IMR-90 (cell line): ENCODE data around the gene PAK5. TPM values are rescaled to one million over a fixed set of nuclear protein-coding genes. Genes with fewer than 3 reads are reported as not detected.
A peak's percentile ranks its signal among the peaks of the same experiment; 100 is the strongest.

Source experiments
- ATAC-seq: fragments of 200-7000 bp; cut with Tn5 transposase; 2 replicates; pipeline ENCODE4 v1.9.1; 2020; ENCODE audit warnings: low read depth, mild to moderate bottlenecking, moderate library complexity
- BruUV-seq: library from RNA; stranded (reverse); fragments of 400-500 nt; replicated peaks from 2 replicates; lab custom pipeline; 2021; lab: Mats Ljungman, UMichigan
- CTCF ChIA-PET: fragments of 300-600 bp; formaldehyde crosslinking; extraction: SDS; loops from one replicate; lab custom pipeline; 2021; ENCODE audit warnings: antibody characterized with exemption; lab: Yijun Ruan, JAX
- POLR2A ChIA-PET: fragments of 300-600 bp; sonication (Branson Sonifier 250); formaldehyde crosslinking; loops from one replicate; lab custom pipeline; 2022; ENCODE audit warnings: antibody characterized with exemption; ENCODE audit not compliant: unreplicated experiment; lab: Charles Lee
- DNase-seq: peaks from one replicate; pipeline ENCODE4 v3.0.0; 2013
- H2AFZ ChIP-seq: replicated peaks from 2 replicates; pipeline ENCODE3; 2013; ENCODE audit warnings: low read length, mild to moderate bottlenecking; ENCODE audit not compliant: poor library complexity
- H2AK5ac ChIP-seq: 2 replicates; pipeline ENCODE4 v1.6.1; 2013; ENCODE audit warnings: low read depth, low read length, inconsistent platforms
- H2AK9ac ChIP-seq: replicated peaks from 2 replicates; pipeline ENCODE3; 2013; ENCODE audit warnings: mild to moderate bottlenecking, low read depth, low read length, moderate library complexity; ENCODE audit not compliant: poor library complexity
- H2BK120ac ChIP-seq: 2 replicates; pipeline ENCODE4 v1.6.1; 2013; ENCODE audit warnings: low read depth, low read length, inconsistent platforms
- H2BK15ac ChIP-seq: 3 replicates; pipeline ENCODE4 v1.6.1; 2013; ENCODE audit warnings: low read depth, low read length, inconsistent platforms
- H2BK20ac ChIP-seq: 2 replicates; pipeline ENCODE4 v1.6.1; 2013; ENCODE audit warnings: low read depth, mild to moderate bottlenecking, inconsistent platforms, low read length, moderate library complexity
- H2BK5ac ChIP-seq: 2 replicates; pipeline ENCODE4 v1.6.1; 2013; ENCODE audit warnings: mild to moderate bottlenecking, low read depth, low read length, inconsistent platforms; ENCODE audit not compliant: poor library complexity, severe bottlenecking
- H3K14ac ChIP-seq: replicated peaks from 2 replicates; pipeline ENCODE4 v1.6.1; 2013; ENCODE audit warnings: low read depth, low read length, inconsistent platforms
- H3K18ac ChIP-seq: 2 replicates; pipeline ENCODE4 v1.6.1; 2013; ENCODE audit warnings: low read depth, low read length, control low read depth
- H3K23ac ChIP-seq: 2 replicates; pipeline ENCODE4 v1.6.1; 2013; ENCODE audit warnings: low read depth, low read length, inconsistent platforms
- H3K27ac ChIP-seq: 2 replicates; pipeline ENCODE4 v1.5.1; 2013; ENCODE audit warnings: mild to moderate bottlenecking, control low read depth, low read length; ENCODE audit not compliant: insufficient read depth
- H3K27me3 ChIP-seq: 2 replicates; pipeline ENCODE4 v1.6.1; 2013; ENCODE audit warnings: low read length; ENCODE audit not compliant: control insufficient read depth, insufficient read depth
- H3K36me3 ChIP-seq: 2 replicates; pipeline ENCODE4 v1.6.1; 2013; ENCODE audit warnings: low read length, mixed read lengths; ENCODE audit not compliant: control insufficient read depth, insufficient read depth
- H3K4ac ChIP-seq: 2 replicates; pipeline ENCODE4 v1.6.1; 2013; ENCODE audit warnings: low read depth, low read length, inconsistent platforms
- H3K4me1 ChIP-seq: 2 replicates; pipeline ENCODE4 v1.6.1; 2013; ENCODE audit warnings: low read length, mixed read lengths; ENCODE audit not compliant: control insufficient read depth, insufficient read depth
- H3K4me2 ChIP-seq: 2 replicates; pipeline ENCODE4 v1.6.1; 2013; ENCODE audit warnings: low read depth, mild to moderate bottlenecking, control low read depth, low read length, moderate library complexity
- H3K4me3 ChIP-seq: 2 replicates; pipeline ENCODE4 v1.5.1; 2013; ENCODE audit warnings: low read depth, mild to moderate bottlenecking, control low read depth, low read length, moderate library complexity; ENCODE audit not compliant: insufficient read depth
- H3K56ac ChIP-seq: 2 replicates; pipeline ENCODE4 v1.6.1; 2013; ENCODE audit warnings: low read length, inconsistent platforms; ENCODE audit not compliant: insufficient read depth; ENCODE audit errors: extremely low read depth
- H3K79me1 ChIP-seq, 2 experiments: 2 replicates each; pipeline ENCODE4 v1.6.1; 2013; ENCODE audit warnings: low read length in 2 of 2, inconsistent platforms in 1 of 2, low read depth in 1 of 2
- H3K9ac ChIP-seq: 2 replicates; pipeline ENCODE4 v1.6.1; 2013; ENCODE audit warnings: low read depth, low read length, control low read depth
- H3K9me1 ChIP-seq: 2 replicates; pipeline ENCODE4 v1.6.1; 2013; ENCODE audit warnings: low read length, inconsistent platforms; ENCODE audit not compliant: insufficient read depth
- H3K9me3 ChIP-seq: 2 replicates; pipeline ENCODE4 v1.6.1; 2013; ENCODE audit warnings: low read length; ENCODE audit not compliant: control insufficient read depth, insufficient read depth
- H4K20me1 ChIP-seq: 2 replicates; pipeline ENCODE4 v1.6.1; 2013; ENCODE audit warnings: low read length, inconsistent platforms; ENCODE audit not compliant: insufficient read depth
- H4K5ac ChIP-seq: 2 replicates; pipeline ENCODE4 v1.6.1; 2013; ENCODE audit warnings: mild to moderate bottlenecking, low read depth, low read length, control low read depth
- H4K8ac ChIP-seq, 2 experiments: 2 replicates each; pipeline ENCODE4 v1.6.1; 2013; ENCODE audit warnings: low read depth in 2 of 2, low read length in 2 of 2, control low read depth in 1 of 2, inconsistent platforms in 1 of 2
- H4K91ac ChIP-seq: 2 replicates; pipeline ENCODE4 v1.6.1; 2013; ENCODE audit warnings: low read depth, low read length, inconsistent platforms; ENCODE audit not compliant: insufficient read depth
- BHLHE40 ChIP-seq: fragments of 150-350 bp; IDR thresholded peaks from 2 replicates; pipeline ENCODE4 v1.6.1; 2016; ENCODE audit warnings: mild to moderate bottlenecking, low read depth, low read length
- MAFK ChIP-seq: IDR thresholded peaks from 2 replicates; pipeline ENCODE4 v1.6.1; 2012; ENCODE audit warnings: low read depth, low read length, improper control_type of control experiment
- WGBS, 2 experiments: methylation state at CpG; one replicate each; pipeline versions ENCODE4 v1.1.5 to v1.1.7; 2013; ENCODE audit warnings: missing lambda C conversion rate in 2 of 2; ENCODE audit not compliant: insufficient read length in 1 of 2; ENCODE audit errors: extremely low coverage in 2 of 2; 5-methylcytosine and 5-hydroxymethylcytosine counted together
- dilution Hi-C: fragments of 300-500 bp; cut with HindIII; formaldehyde crosslinking; loops from one replicate; pipeline ENCODE4 v1.14.3; 2018; ENCODE audit warnings: low sequenced_read_pairs; ENCODE audit not compliant: unreplicated experiment
- in situ Hi-C: fragments of 300-500 bp; cut with MboI; formaldehyde crosslinking; loops from 3 replicates; pipeline ENCODE4 v1.14.3; 2019; ENCODE audit warnings: low sequenced_read_pairs, inconsistent platforms, mixed read lengths
- intact Hi-C: fragments of 100-400 bp; cut with micrococcal nuclease; formaldehyde crosslinking; loops from 2 replicates; pipeline ENCODE4 v1.10.0; 2022
- polyA plus RNA-seq, 3 experiments: library from polyadenylated mRNA; depleted of rRNA; stranded (reverse); fragments of >200 nt; gene quantifications; 2 replicates each; pipeline ENCODE4 v1.2.3, GENCODE V29; 2012; ENCODE audit warnings: low replicate concordance in 1 of 3
- total RNA-seq: library from RNA; depleted of rRNA; stranded (reverse); fragments of >200 nt; gene quantifications from 2 replicates; pipeline ENCODE4 v1.2.3, GENCODE V29; 2012

The PAK5 gene
- total and polyA plus RNA-seq, 2 of the 4 experiments (the other 2 are of a cell fraction): not detected

- no peak overlapping the region for H2AK9ac ChIP-seq
- no peak overlapping the region for H4K91ac ChIP-seq
- no peak overlapping the region for H3K18ac ChIP-seq
- ChIA-PET CTCF (interaction anchor here (0.9 kb wide), 1 partner anchor 47 kb away, joined by 3 read pairs; no protein-coding TSS in a partner anchor), POLR2A (no interaction called here)
- no peaks in the 10 kb centered on the region for H3K4me1 ChIP-seq
- H3K79me1 ChIP-seq: no peaks in the 10 kb centered on the region
- intact Hi-C loops: no loop called here
- H3K4me2 ChIP-seq: no peak overlapping the region
- no peak overlapping the region for H4K5ac ChIP-seq
- no peak overlapping the region for H3K56ac ChIP-seq
- no peak for DNase-seq
- no peak overlapping the region for H3K9ac ChIP-seq
- no peak overlapping the region for H2BK20ac ChIP-seq
- H3K14ac ChIP-seq: no peak overlapping the region
- H3K9me1 ChIP-seq: no peaks in the 10 kb centered on the region
- no peak overlapping the region for H2BK5ac ChIP-seq
- no peak overlapping the region for H2BK15ac ChIP-seq
- no peaks in the 10 kb centered on the region for H3K9me3 ChIP-seq
- no peaks in the 10 kb centered on the region for H3K36me3 ChIP-seq
- no peak overlapping the region for H3K23ac ChIP-seq
- WGBS, 2 experiments: no CpG with 5 or more reads among the region's 3 CpGs
- no peak overlapping the region for H3K4me3 ChIP-seq
- no peak overlapping the region for H2AK5ac ChIP-seq
- H2BK120ac ChIP-seq: no peak overlapping the region
- TF ChIP-seq BHLHE40 (no peak), MAFK (peak; percentile 93)
- dilution Hi-C loops: no loop called here
- no peaks in the 10 kb centered on the region for H4K20me1 ChIP-seq
- in situ Hi-C loops: no loop called here
- H3K27ac ChIP-seq: no peak overlapping the region
- BruUV-seq: no TSS peak
- no peaks in the 10 kb centered on the region for H3K27me3 ChIP-seq
- no peak overlapping the region for H3K4ac ChIP-seq
- H4K8ac ChIP-seq: no peak overlapping the region
- no peak overlapping the region for H2AFZ ChIP-seq
- ATAC-seq: no peak
These were observed 175.5 kb downstream of the PAK5 start for GRCh38 chr20:9663423-9663822.
